ENCODE measurements around the gene CEP104.

CEP104 gene

DNA sequence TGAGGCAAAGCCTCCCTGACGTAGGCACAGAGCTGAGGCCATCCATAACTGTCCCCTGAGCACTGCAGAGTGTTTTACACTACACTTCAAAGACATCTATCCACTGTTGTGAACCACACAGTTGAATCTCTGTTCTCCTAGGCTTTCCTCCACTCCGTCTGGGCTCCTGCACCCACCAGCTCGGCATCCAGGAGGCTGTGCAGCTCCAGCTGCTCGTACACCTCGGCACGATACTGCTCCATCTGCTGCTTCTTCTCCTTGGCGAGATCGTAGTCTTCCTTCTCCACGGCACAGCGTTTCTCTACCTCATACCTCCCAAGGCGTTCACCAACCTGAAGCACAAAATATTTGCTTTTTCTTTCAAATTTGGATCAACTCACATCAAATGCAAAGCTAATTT, 18.2 kb downstream of the CEP104 start:
- peaks cover 48% of the 10 kb centered on the region for H3K36me3 ChIP-seq (ENCODE audit: insufficient read depth, low read length)
- WGBS: 95% methylated on average over 11 of the region's 11 CpGs
- H3K4me1 ChIP-seq (ENCODE audit: insufficient read depth, low read length): no peaks in the 10 kb centered on the region
- H3K9ac ChIP-seq (ENCODE audit: low read depth, low read length): no peak overlapping the region
- peaks cover 2% of the 10 kb centered on the region; the same call in 1 of the 2 replicates for H3K9me3 ChIP-seq (ENCODE audit: insufficient read depth, low read depth, low read length)
- H3K27me3 ChIP-seq (ENCODE audit: insufficient read depth, low read length): no peaks in the 10 kb centered on the region
- no peak overlapping the region for H3K27ac ChIP-seq (ENCODE audit: low read depth, low read length)
- H3K4me3 ChIP-seq (ENCODE audit: low read length): no peak overlapping the region

GRCh38 chr1:3837685-3838084, 19.3 kb downstream of the CEP104 start:
- Histone ChIP-seq H3K4me1 (ENCODE audit: insufficient read depth, low read length) (no peaks in the 10 kb centered on the region), H3K9ac (ENCODE audit: low read depth, low read length) (no peak overlapping the region), H3K9me3 (ENCODE audit: insufficient read depth, low read depth, low read length) (peaks cover 2% of the 10 kb centered on the region; the same call in 1 of the 2 replicates), H3K36me3 (ENCODE audit: insufficient read depth, low read length) (peaks cover 51% of the 10 kb centered on the region), H3K27ac (ENCODE audit: low read depth, low read length) (no peak overlapping the region), H3K4me3 (ENCODE audit: low read length) (no peak overlapping the region), H3K27me3 (ENCODE audit: insufficient read depth, low read length) (no peaks in the 10 kb centered on the region)
- WGBS: 98% methylated on average over 1 of the region's 1 CpG

DNA sequence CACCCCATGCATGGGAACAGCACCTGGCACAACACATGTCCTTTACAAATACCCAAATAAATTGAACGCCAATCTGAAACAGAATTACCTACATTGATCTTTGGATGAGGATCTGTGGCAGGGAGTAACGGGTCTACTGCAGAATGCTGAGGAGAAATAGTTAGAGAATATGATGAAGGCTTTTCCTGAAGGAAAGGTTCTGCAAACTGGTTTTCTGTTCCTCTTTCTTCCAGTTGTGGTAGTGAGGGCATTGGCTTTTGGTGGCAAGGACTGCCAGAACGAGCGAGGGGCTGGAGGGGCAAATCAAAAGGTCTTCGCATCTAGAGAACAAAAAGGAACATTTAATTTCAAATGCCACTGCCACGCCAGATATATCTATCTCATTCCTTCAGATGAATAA, 19.8 kb downstream of the CEP104 start:
- WGBS: 89% methylated on average over 6 of the region's 6 CpGs
- H3K36me3 ChIP-seq (ENCODE audit: insufficient read depth, low read length): peaks cover 56% of the 10 kb centered on the region
- no peak overlapping the region for H3K27ac ChIP-seq (ENCODE audit: low read depth, low read length)
- no peak overlapping the region for H3K9ac ChIP-seq (ENCODE audit: low read depth, low read length)
- no peaks in the 10 kb centered on the region for H3K27me3 ChIP-seq (ENCODE audit: insufficient read depth, low read length)
- H3K9me3 ChIP-seq (ENCODE audit: insufficient read depth, low read depth, low read length): peaks cover 2% of the 10 kb centered on the region; the same call in 1 of the 2 replicates
- no peak overlapping the region for H3K4me3 ChIP-seq (ENCODE audit: low read length)
- no peaks in the 10 kb centered on the region for H3K4me1 ChIP-seq (ENCODE audit: insufficient read depth, low read length)

- WGBS: 92% methylated on average over 10 of the region's 11 CpGs
- Histone ChIP-seq H3K27me3 (ENCODE audit: insufficient read depth, low read length) (no peaks in the 10 kb centered on the region), H3K4me3 (ENCODE audit: low read length) (no peak overlapping the region), H3K36me3 (ENCODE audit: insufficient read depth, low read length) (peaks cover 62% of the 10 kb centered on the region), H3K27ac (ENCODE audit: low read depth, low read length) (no peak overlapping the region), H3K9me3 (ENCODE audit: insufficient read depth, low read depth, low read length) (peaks cover 2% of the 10 kb centered on the region; the same call in 1 of the 2 replicates), H3K4me1 (ENCODE audit: insufficient read depth, low read length) (no peaks in the 10 kb centered on the region), H3K9ac (ENCODE audit: low read depth, low read length) (no peak overlapping the region)
Observed at GRCh38 chr1:3836421-3836820, 20.6 kb downstream of the CEP104 start.

DNA sequence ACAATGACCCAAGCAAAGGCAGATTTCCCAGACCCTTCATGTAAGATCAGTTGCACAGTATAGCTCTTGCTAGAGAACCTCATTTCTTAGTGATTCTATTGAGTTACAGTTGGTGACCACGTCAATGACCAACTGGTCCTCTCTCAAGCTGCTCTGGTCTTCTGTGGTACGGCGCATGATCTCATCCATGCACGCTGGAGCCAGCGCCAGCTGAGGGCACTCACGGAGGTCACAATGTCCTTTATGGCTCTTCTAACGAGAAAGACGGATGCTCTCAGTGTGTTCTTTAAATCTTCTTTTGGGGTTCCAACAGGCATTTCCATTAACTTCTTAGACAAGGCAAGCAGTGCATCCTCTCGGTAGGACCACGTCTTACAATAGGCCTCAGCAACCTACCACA, 22.3 kb downstream of the CEP104 start:
- H3K4me3 ChIP-seq (ENCODE audit: low read length): no peak overlapping the region
- H3K4me1 ChIP-seq (ENCODE audit: insufficient read depth, low read length): no peaks in the 10 kb centered on the region
- H3K9me3 ChIP-seq (ENCODE audit: insufficient read depth, low read depth, low read length): peaks cover 2% of the 10 kb centered on the region; the same call in 1 of the 2 replicates
- peaks cover 71% of the 10 kb centered on the region for H3K36me3 ChIP-seq (ENCODE audit: insufficient read depth, low read length)
- no peak overlapping the region for H3K9ac ChIP-seq (ENCODE audit: low read depth, low read length)
- no peak overlapping the region for H3K27ac ChIP-seq (ENCODE audit: low read depth, low read length)
- WGBS: 95% methylated on average over 10 of the region's 10 CpGs
- no peaks in the 10 kb centered on the region for H3K27me3 ChIP-seq (ENCODE audit: insufficient read depth, low read length)

- H3K4me1 ChIP-seq (ENCODE audit: insufficient read depth, low read length): no peaks in the 10 kb centered on the region
- H3K36me3 ChIP-seq (ENCODE audit: insufficient read depth, low read length): peaks cover 63% of the 10 kb centered on the region
- no peak overlapping the region for H3K4me3 ChIP-seq (ENCODE audit: low read length)
- H3K27me3 ChIP-seq (ENCODE audit: insufficient read depth, low read length): no peaks in the 10 kb centered on the region
- H3K27ac ChIP-seq (ENCODE audit: low read depth, low read length): no peak overlapping the region
- H3K9ac ChIP-seq (ENCODE audit: low read depth, low read length): no peak overlapping the region
- WGBS: 98% methylated on average over 4 of the region's 6 CpGs
- H3K9me3 ChIP-seq (ENCODE audit: insufficient read depth, low read depth, low read length): no peaks in the 10 kb centered on the region
Observed at GRCh38 chr1:3831689-3832088, 25.3 kb downstream of the CEP104 start.

DNA sequence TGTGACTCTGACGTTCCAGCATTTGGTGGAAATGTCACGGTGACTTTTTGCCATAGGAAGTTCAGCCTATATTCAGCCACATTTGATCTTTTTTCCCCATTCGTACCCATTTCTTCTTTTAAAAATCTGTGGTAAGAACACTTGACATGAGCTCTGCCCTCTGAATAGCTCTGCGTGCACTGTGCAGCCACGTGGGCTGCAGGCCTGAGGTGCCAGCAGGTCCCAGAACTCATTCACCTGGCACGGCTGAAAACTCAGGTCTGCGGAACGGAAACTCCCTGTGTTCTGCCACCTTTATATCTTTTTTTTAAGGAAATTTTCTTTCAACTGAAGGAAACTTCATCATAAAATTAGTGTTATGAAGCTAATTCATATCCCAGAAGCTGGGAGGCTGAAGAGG, 28.6 kb downstream of the CEP104 start:
- H3K36me3 ChIP-seq (ENCODE audit: insufficient read depth, low read length): peaks cover 65% of the 10 kb centered on the region
- WGBS: 93% methylated on average over 7 of the region's 8 CpGs

DNA sequence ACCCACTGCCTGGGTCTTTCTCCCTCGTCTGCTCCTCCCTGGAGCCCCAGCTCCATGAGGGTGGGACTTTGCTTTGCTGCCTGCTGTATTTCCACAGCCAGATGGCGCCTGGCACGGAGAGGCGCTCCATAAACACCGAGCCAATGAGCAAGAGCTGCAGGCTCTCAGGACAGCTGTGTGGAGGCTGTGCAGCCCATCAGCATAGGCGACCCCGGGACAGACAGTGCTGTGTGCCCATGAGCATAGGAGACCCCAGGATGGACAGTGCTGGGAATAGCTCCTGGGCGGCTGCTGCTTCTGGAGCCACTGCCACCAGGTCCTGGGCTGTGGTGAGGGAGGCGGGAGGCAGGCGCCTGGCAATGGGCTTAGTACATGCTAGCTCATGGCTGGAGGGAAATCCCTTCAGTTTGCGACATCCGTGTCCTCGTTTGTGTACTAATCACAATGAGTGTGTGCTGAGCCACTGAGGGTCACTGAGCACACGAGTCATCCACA, 29.2 kb downstream of the CEP104 start:
- no peak overlapping the region for H3K4me3 ChIP-seq (ENCODE audit: low read length)
- no peaks in the 10 kb centered on the region for H3K9me3 ChIP-seq (ENCODE audit: insufficient read depth, low read depth, low read length)
- no peak overlapping the region for H3K9ac ChIP-seq (ENCODE audit: low read depth, low read length)
- H3K27ac ChIP-seq (ENCODE audit: low read depth, low read length): no peak overlapping the region
- no peaks in the 10 kb centered on the region for H3K27me3 ChIP-seq (ENCODE audit: insufficient read depth, low read length)
- H3K4me1 ChIP-seq (ENCODE audit: insufficient read depth, low read length): no peaks in the 10 kb centered on the region
- WGBS: 88% methylated on average over 14 of the region's 14 CpGs
- H3K36me3 ChIP-seq (ENCODE audit: insufficient read depth, low read length): peaks cover 65% of the 10 kb centered on the region

More for the DNA sequence above, 28.6 kb downstream of the CEP104 start:
- Histone ChIP-seq H3K9me3 (ENCODE audit: insufficient read depth, low read depth, low read length) (no peaks in the 10 kb centered on the region), H3K4me1 (ENCODE audit: insufficient read depth, low read length) (no peaks in the 10 kb centered on the region), H3K4me3 (ENCODE audit: low read length) (no peak overlapping the region), H3K9ac (ENCODE audit: low read depth, low read length) (no peak overlapping the region), H3K27ac (ENCODE audit: low read depth, low read length) (no peak overlapping the region), H3K27me3 (ENCODE audit: insufficient read depth, low read length) (no peaks in the 10 kb centered on the region)

DNA sequence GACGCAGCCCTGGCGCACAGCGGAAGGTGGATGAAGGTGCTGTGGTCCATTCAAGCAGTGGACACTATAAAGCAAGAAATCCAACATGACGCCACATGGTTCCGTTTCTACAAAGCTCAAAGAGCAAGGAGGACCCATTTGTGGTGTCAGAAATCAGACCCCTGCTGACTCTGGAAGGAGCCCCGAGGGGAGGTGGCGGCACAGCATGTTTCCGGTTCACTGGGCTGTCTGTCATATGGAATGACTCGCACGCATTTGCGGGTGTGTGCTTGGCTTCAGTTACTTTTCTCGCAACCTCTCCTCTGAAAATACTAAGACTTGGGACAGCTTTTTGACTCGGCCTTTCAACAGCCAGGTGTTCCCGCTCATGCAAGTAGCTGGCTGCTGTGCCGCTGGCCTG, 31.7 kb downstream of the CEP104 start:
- Histone ChIP-seq H3K27me3 (ENCODE audit: insufficient read depth, low read length) (no peaks in the 10 kb centered on the region), H3K4me1 (ENCODE audit: insufficient read depth, low read length) (no peaks in the 10 kb centered on the region), H3K9ac (ENCODE audit: low read depth, low read length) (no peak overlapping the region), H3K27ac (ENCODE audit: low read depth, low read length) (no peak overlapping the region), H3K4me3 (ENCODE audit: low read length) (no peak overlapping the region), H3K36me3 (ENCODE audit: insufficient read depth, low read length) (peaks cover 69% of the 10 kb centered on the region), H3K9me3 (ENCODE audit: insufficient read depth, low read depth, low read length) (no peaks in the 10 kb centered on the region)
- 92% methylated on average over 15 of the region's 15 CpGs for WGBS

DNA sequence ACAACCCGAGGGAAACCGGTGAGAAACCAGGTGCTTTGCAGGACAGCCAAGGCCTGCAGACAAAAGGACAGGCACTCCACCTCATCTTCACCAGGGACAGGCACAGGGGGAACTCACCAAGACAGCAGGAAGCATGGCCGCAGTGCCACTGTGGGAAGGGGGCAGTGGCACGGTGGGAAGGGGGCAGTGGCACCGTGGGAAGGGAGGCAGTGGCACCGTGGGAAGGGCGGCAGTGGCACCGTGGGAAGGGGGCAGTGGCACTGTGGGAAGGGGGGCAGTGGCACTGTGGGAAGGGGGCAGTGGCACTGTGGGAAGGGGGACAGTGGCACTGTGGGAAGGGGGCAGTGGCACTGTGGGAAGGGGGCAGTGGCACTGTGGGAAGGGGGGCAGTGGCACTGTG, 32.4 kb downstream of the CEP104 start:
- Histone ChIP-seq H3K4me1 (ENCODE audit: insufficient read depth, low read length) (no peaks in the 10 kb centered on the region), H3K9me3 (ENCODE audit: insufficient read depth, low read depth, low read length) (no peaks in the 10 kb centered on the region), H3K4me3 (ENCODE audit: low read length) (no peak overlapping the region), H3K27ac (ENCODE audit: low read depth, low read length) (no peak overlapping the region), H3K27me3 (ENCODE audit: insufficient read depth, low read length) (no peaks in the 10 kb centered on the region), H3K9ac (ENCODE audit: low read depth, low read length) (no peak overlapping the region), H3K36me3 (ENCODE audit: insufficient read depth, low read length) (peaks cover 69% of the 10 kb centered on the region)
- 88% methylated on average over 8 of the region's 8 CpGs for WGBS

DNA sequence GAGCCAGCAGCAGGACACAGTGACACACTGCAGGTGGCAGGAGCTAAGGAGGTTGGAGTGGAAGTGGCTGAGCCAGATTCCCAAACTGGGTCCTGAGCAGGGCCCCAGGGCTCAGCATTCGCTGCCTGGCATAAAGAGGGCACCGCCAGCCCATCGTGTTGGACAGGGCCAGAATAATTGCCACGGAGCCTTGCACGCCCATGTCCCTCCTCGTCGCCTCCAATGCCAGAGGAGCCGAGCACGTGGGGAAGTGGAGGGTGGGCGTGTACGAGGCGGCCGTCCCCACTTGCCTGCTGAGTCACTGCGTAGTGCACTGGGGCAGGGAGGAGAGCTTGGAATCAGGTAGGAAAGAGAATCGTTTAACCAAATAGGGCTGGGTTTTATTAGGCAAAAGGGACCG, 34.6 kb downstream of the CEP104 start:
- peaks cover 53% of the 10 kb centered on the region for H3K36me3 ChIP-seq (ENCODE audit: insufficient read depth, low read length)
- H3K9ac ChIP-seq (ENCODE audit: low read depth, low read length): no peak overlapping the region
- H3K27ac ChIP-seq (ENCODE audit: low read depth, low read length): no peak overlapping the region
- WGBS: 89% methylated on average over 16 of the region's 16 CpGs
- no peaks in the 10 kb centered on the region for H3K4me1 ChIP-seq (ENCODE audit: insufficient read depth, low read length)
- H3K27me3 ChIP-seq (ENCODE audit: insufficient read depth, low read length): no peaks in the 10 kb centered on the region
- H3K9me3 ChIP-seq (ENCODE audit: insufficient read depth, low read depth, low read length): no peaks in the 10 kb centered on the region
- H3K4me3 ChIP-seq (ENCODE audit: low read length): no peak overlapping the region

- H3K4me1 ChIP-seq (ENCODE audit: insufficient read depth, low read length): no peaks in the 10 kb centered on the region
- H3K9me3 ChIP-seq (ENCODE audit: insufficient read depth, low read depth, low read length): no peaks in the 10 kb centered on the region
- H3K27ac ChIP-seq (ENCODE audit: low read depth, low read length): no peak overlapping the region
- peaks cover 51% of the 10 kb centered on the region for H3K36me3 ChIP-seq (ENCODE audit: insufficient read depth, low read length)
- H3K27me3 ChIP-seq (ENCODE audit: insufficient read depth, low read length): no peaks in the 10 kb centered on the region
- H3K9ac ChIP-seq (ENCODE audit: low read depth, low read length): peak overlapping the region; percentile 20; the same call in 1 of the 2 replicates
- 90% methylated on average over 15 of the region's 15 CpGs for WGBS
- H3K4me3 ChIP-seq (ENCODE audit: low read length): no peak overlapping the region
Observed at GRCh38 chr1:3821908-3822307, 35.1 kb downstream of the CEP104 start.
